GM18505 (cell line): Measurements from ENCODE around the gene NDUFA13.

Source experiments
- ATAC-seq: cut with Tn5 transposase; IDR thresholded peaks from one replicate; pipeline ENCODE4 v1.9.1; 2021; ENCODE audit not compliant: unreplicated experiment
- POLR2A ChIP-seq: IDR thresholded peaks from 4 replicates; pipeline ENCODE4 v1.6.1; 2011; ENCODE audit warnings: borderline replicate concordance; ENCODE audit not compliant: insufficient read depth, insufficient read length; ENCODE audit errors: extremely low read depth

Gene NDUFA13

GRCh38 chr19:19558636-19559035, 42.6 kb downstream of the NDUFA13 start:
- no peak for ATAC-seq
- no peak for TF ChIP-seq POLR2A

GRCh38 chr19:19559931-19560330, 43.9 kb downstream of the NDUFA13 start:
- ATAC-seq = no peak
- TF ChIP-seq POLR2A = no peak

GRCh38 chr19:19561946-19562664, 46.1 kb downstream of the NDUFA13 start:
- no peak for ATAC-seq
- TF ChIP-seq POLR2A = no peak

- no peak for ATAC-seq
These were observed 46.8 kb downstream of the NDUFA13 start for GRCh38 chr19:19562665-19563347.

GRCh38 chr19:19563348-19563848, 47.4 kb downstream of the NDUFA13 start:
- ATAC-seq = no peak
- no peak for TF ChIP-seq POLR2A

More at GRCh38 chr19:19562665-19563347, 46.8 kb downstream of the NDUFA13 start:
- no peak for TF ChIP-seq POLR2A

- no peak for TF ChIP-seq POLR2A
- no peak for ATAC-seq
These were observed 50.3 kb downstream of the NDUFA13 start for GRCh38 chr19:19566306-19566705.

GRCh38 chr19:19567391-19567790, 51.4 kb downstream of the NDUFA13 start:
- no peak for TF ChIP-seq POLR2A
- no peak for ATAC-seq

GRCh38 chr19:19568802-19569756, 53.1 kb downstream of the NDUFA13 start:
- ATAC-seq = no peak
- no peak for TF ChIP-seq POLR2A

- no peak for ATAC-seq
- no peak for TF ChIP-seq POLR2A
These were observed 54.5 kb downstream of the NDUFA13 start for GRCh38 chr19:19570571-19570970.

GRCh38 chr19:19571071-19571786, 55.2 kb downstream of the NDUFA13 start:
- TF ChIP-seq POLR2A = no peak
- ATAC-seq = no peak

GRCh38 chr19:19575411-19575810, 59.4 kb downstream of the NDUFA13 start:
- no peak for TF ChIP-seq POLR2A
- no peak for ATAC-seq
